ENCODE data around the gene ATP8A2.

The ATP8A2 gene

GRCh38 chr13:25686831-25687470 lies 315.2 kb downstream of the ATP8A2 start:
- no peak for DNase-seq (ENCODE audit: low spot score)

- DNase-seq (ENCODE audit: low spot score), result no peak
Observed at GRCh38 chr13:25687471-25688225, 315.9 kb downstream of the ATP8A2 start.

- DNase-seq (ENCODE audit: low spot score), result no peak
Observed at GRCh38 chr13:25688536-25688935, 316.8 kb downstream of the ATP8A2 start.

GRCh38 chr13:25689539-25689938 lies 317.8 kb downstream of the ATP8A2 start:
- DNase-seq (ENCODE audit: low spot score), result no peak

- DNase-seq (ENCODE audit: low spot score), result no peak
Observed at GRCh38 chr13:25690582-25690981, 318.8 kb downstream of the ATP8A2 start.

- no peak for DNase-seq (ENCODE audit: low spot score)
Observed at GRCh38 chr13:25691654-25692053, 319.9 kb downstream of the ATP8A2 start.

- DNase-seq (ENCODE audit: low spot score), result no peak
Observed at GRCh38 chr13:25692099-25692498, 320.3 kb downstream of the ATP8A2 start.

GRCh38 chr13:25699056-25699455 lies 327.3 kb downstream of the ATP8A2 start:
- no peak for DNase-seq (ENCODE audit: low spot score)

- DNase-seq (ENCODE audit: low spot score), result no peak
Observed at GRCh38 chr13:25699600-25699999, 327.8 kb downstream of the ATP8A2 start.

GRCh38 chr13:25701304-25701703 lies 329.5 kb downstream of the ATP8A2 start:
- no peak for DNase-seq (ENCODE audit: low spot score)

- no peak for DNase-seq (ENCODE audit: low spot score)
Observed at GRCh38 chr13:25702386-25702785, 330.6 kb downstream of the ATP8A2 start.

GRCh38 chr13:25707726-25708125 lies 336.0 kb downstream of the ATP8A2 start:
- no peak for DNase-seq (ENCODE audit: low spot score)

GRCh38 chr13:25708268-25708667 lies 336.5 kb downstream of the ATP8A2 start:
- no peak for DNase-seq (ENCODE audit: low spot score)

- DNase-seq (ENCODE audit: low spot score), result no peak
Observed at GRCh38 chr13:25709088-25709487, 337.3 kb downstream of the ATP8A2 start.

GRCh38 chr13:25715760-25716159 lies 344.0 kb downstream of the ATP8A2 start:
- no peak for DNase-seq (ENCODE audit: low spot score)

- no peak for DNase-seq (ENCODE audit: low spot score)
Observed at GRCh38 chr13:25717666-25718197, 346.0 kb downstream of the ATP8A2 start.

- no peak for DNase-seq (ENCODE audit: low spot score)
Observed at GRCh38 chr13:25719666-25720065, 347.9 kb downstream of the ATP8A2 start.

GRCh38 chr13:25722893-25723292 lies 351.1 kb downstream of the ATP8A2 start:
- DNase-seq (ENCODE audit: low spot score), result no peak

- no peak for DNase-seq (ENCODE audit: low spot score)
Observed at GRCh38 chr13:25725104-25725503, 353.3 kb downstream of the ATP8A2 start.

- DNase-seq (ENCODE audit: low spot score), result no peak
Observed at GRCh38 chr13:25727250-25727649, 355.5 kb downstream of the ATP8A2 start.

GRCh38 chr13:25727810-25728209 lies 356.0 kb downstream of the ATP8A2 start:
- DNase-seq (ENCODE audit: low spot score), result no peak

- no peak for DNase-seq (ENCODE audit: low spot score)
Observed at GRCh38 chr13:25729201-25729600, 357.4 kb downstream of the ATP8A2 start.

- DNase-seq (ENCODE audit: low spot score), result no peak
Observed at GRCh38 chr13:25731037-25731436, 359.3 kb downstream of the ATP8A2 start.

GRCh38 chr13:25731536-25731935 lies 359.8 kb downstream of the ATP8A2 start:
- DNase-seq (ENCODE audit: low spot score), result no peak

Measured in CD4-positive, alpha-beta T cell treated with Interleukin-2 at 100 ng/mL for 4 hours (primary cell).